ENCODE data around the gene KCNF1. TPM values are rescaled to one million over a fixed set of nuclear protein-coding genes. Genes with fewer than 3 reads are reported as not detected.

The KCNF1 gene
- total RNA-seq, 1 donor from 2014 or later: 0.55 TPM

GRCh38 chr2:10876963-10877362, 34.8 kb upstream of the KCNF1 start:
- Mint-ChIP-seq H3K9me3 (ENCODE audit: low read depth) (peaks cover 5% of the 10 kb centered on the region), H3K27me3 (peaks cover 15% of the 10 kb centered on the region)

GRCh38 chr2:10877651-10878111, 34.1 kb upstream of the KCNF1 start:
- peaks cover 15% of the 10 kb centered on the region for H3K27me3 Mint-ChIP-seq
- TF ChIP-seq CTCF (IDR thresholded peaks at IDR 0.05; ENCODE audit: unreplicated experiment): no peak

More at GRCh38 chr2:10876963-10877362, 34.8 kb upstream of the KCNF1 start:
- no peaks in the 10 kb centered on the region for H3K36me3 Mint-ChIP-seq (ENCODE audit: insufficient read depth)
- H3K4me1 Mint-ChIP-seq (ENCODE audit: low read depth): no peaks in the 10 kb centered on the region
- no peak for TF ChIP-seq CTCF (IDR thresholded peaks at IDR 0.05; ENCODE audit: unreplicated experiment)
- no peak overlapping the region for H3K27ac Mint-ChIP-seq
- no peak for DNase-seq (ENCODE audit: low spot score, unreplicated experiment)
- H3K4me3 Mint-ChIP-seq (ENCODE audit: low read depth): no peak overlapping the region

GRCh38 chr2:10878268-10878915, 33.3 kb upstream of the KCNF1 start:
- DNase-seq (ENCODE audit: low spot score, unreplicated experiment): no peak
- Mint-ChIP-seq H3K4me3 (ENCODE audit: low read depth) (no peak overlapping the region), H3K27ac (no peak overlapping the region), H3K4me1 (ENCODE audit: low read depth) (peaks cover 4% of the 10 kb centered on the region), H3K36me3 (ENCODE audit: insufficient read depth) (no peaks in the 10 kb centered on the region), H3K27me3 (peaks cover 15% of the 10 kb centered on the region), H3K9me3 (ENCODE audit: low read depth) (no peaks in the 10 kb centered on the region)
- TF ChIP-seq CTCF (IDR thresholded peaks at IDR 0.05; ENCODE audit: unreplicated experiment): no peak

More at GRCh38 chr2:10877651-10878111, 34.1 kb upstream of the KCNF1 start:
- Mint-ChIP-seq H3K9me3 (ENCODE audit: low read depth) (no peaks in the 10 kb centered on the region), H3K4me3 (ENCODE audit: low read depth) (no peak overlapping the region), H3K4me1 (ENCODE audit: low read depth) (no peaks in the 10 kb centered on the region), H3K27ac (no peak overlapping the region), H3K36me3 (ENCODE audit: insufficient read depth) (no peaks in the 10 kb centered on the region)
- DNase-seq (ENCODE audit: low spot score, unreplicated experiment): no peak

- peaks cover 11% of the 10 kb centered on the region for H3K4me1 Mint-ChIP-seq (ENCODE audit: low read depth)
- H3K27me3 Mint-ChIP-seq: peaks cover 15% of the 10 kb centered on the region
- TF ChIP-seq CTCF (IDR thresholded peaks at IDR 0.05; ENCODE audit: unreplicated experiment): no peak
- no peaks in the 10 kb centered on the region for H3K9me3 Mint-ChIP-seq (ENCODE audit: low read depth)
- DNase-seq (ENCODE audit: low spot score, unreplicated experiment): no peak
- no peak overlapping the region for H3K27ac Mint-ChIP-seq
- no peaks in the 10 kb centered on the region for H3K36me3 Mint-ChIP-seq (ENCODE audit: insufficient read depth)
- H3K4me3 Mint-ChIP-seq (ENCODE audit: low read depth): no peak overlapping the region
Measured at GRCh38 chr2:10879159-10879558, 32.6 kb upstream of the KCNF1 start.

- no peak for DNase-seq (ENCODE audit: low spot score, unreplicated experiment)
- H3K27ac Mint-ChIP-seq: no peak overlapping the region
Measured at GRCh38 chr2:10879624-10880585, 31.8 kb upstream of the KCNF1 start.

More at GRCh38 chr2:10879624-10880585, 31.8 kb upstream of the KCNF1 start:
- Mint-ChIP-seq H3K4me1 (ENCODE audit: low read depth) (peaks cover 19% of the 10 kb centered on the region), H3K36me3 (ENCODE audit: insufficient read depth) (no peaks in the 10 kb centered on the region), H3K9me3 (ENCODE audit: low read depth) (no peaks in the 10 kb centered on the region), H3K27me3 (peaks cover 14% of the 10 kb centered on the region), H3K4me3 (ENCODE audit: low read depth) (no peak overlapping the region)
- peak; percentile 6 for TF ChIP-seq CTCF (IDR thresholded peaks at IDR 0.05; ENCODE audit: unreplicated experiment)
